PFSK-1 (cell line): Measurements from ENCODE around the gene CLK2.

Experiments
- POLR2AphosphoS5 ChIP-seq: IDR thresholded peaks from 2 replicates; pipeline ENCODE4 v1.6.1; 2012; ENCODE audit warnings: low read depth, mild to moderate bottlenecking, control low read depth, low read length, moderate library complexity
- SIN3A ChIP-seq: IDR thresholded peaks from 2 replicates; pipeline ENCODE4 v1.6.1; 2012; ENCODE audit warnings: mild to moderate bottlenecking, low read length, moderate library complexity, borderline replicate concordance; ENCODE audit not compliant: insufficient read depth
- TAF1 ChIP-seq: IDR thresholded peaks from 2 replicates; pipeline ENCODE4 v1.6.1; 2012; ENCODE audit warnings: low read length, control low read depth, borderline replicate concordance; ENCODE audit not compliant: insufficient read depth
- TF ChIP-seq, protein P1 (sequence below), 2 experiments: IDR thresholded peaks; 2 replicates each; pipeline versions ENCODE4 v1.6.1 to v1.8.0; 2011 to 2012; ENCODE audit warnings: low read depth in 2 of 2, low read length in 2 of 2, control low read depth in 1 of 2, inconsistent platforms in 1 of 2, mild to moderate bottlenecking in 1 of 2, moderate library complexity in 1 of 2; ENCODE audit not compliant: insufficient read depth in 1 of 2

GRCh38 chr1:155304558-155305063 is 31.3 kb upstream of the CLK2 start:
- no peak for TF ChIP-seq POLR2AphosphoS5
- no peak for TF ChIP-seq TAF1
- TF ChIP-seq, protein P1, sequence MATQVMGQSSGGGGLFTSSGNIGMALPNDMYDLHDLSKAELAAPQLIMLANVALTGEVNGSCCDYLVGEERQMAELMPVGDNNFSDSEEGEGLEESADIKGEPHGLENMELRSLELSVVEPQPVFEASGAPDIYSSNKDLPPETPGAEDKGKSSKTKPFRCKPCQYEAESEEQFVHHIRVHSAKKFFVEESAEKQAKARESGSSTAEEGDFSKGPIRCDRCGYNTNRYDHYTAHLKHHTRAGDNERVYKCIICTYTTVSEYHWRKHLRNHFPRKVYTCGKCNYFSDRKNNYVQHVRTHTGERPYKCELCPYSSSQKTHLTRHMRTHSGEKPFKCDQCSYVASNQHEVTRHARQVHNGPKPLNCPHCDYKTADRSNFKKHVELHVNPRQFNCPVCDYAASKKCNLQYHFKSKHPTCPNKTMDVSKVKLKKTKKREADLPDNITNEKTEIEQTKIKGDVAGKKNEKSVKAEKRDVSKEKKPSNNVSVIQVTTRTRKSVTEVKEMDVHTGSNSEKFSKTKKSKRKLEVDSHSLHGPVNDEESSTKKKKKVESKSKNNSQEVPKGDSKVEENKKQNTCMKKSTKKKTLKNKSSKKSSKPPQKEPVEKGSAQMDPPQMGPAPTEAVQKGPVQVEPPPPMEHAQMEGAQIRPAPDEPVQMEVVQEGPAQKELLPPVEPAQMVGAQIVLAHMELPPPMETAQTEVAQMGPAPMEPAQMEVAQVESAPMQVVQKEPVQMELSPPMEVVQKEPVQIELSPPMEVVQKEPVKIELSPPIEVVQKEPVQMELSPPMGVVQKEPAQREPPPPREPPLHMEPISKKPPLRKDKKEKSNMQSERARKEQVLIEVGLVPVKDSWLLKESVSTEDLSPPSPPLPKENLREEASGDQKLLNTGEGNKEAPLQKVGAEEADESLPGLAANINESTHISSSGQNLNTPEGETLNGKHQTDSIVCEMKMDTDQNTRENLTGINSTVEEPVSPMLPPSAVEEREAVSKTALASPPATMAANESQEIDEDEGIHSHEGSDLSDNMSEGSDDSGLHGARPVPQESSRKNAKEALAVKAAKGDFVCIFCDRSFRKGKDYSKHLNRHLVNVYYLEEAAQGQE (IDR thresholded peaks at IDR 0.05; ENCODE audit: insufficient read depth in 1 of 2, low read depth in 2 of 2, low read length in 2 of 2) = no peak
- no peak for TF ChIP-seq SIN3A
